GM18505 (cell line): ENCODE measurements around the gene UBC.
"Not testable (repeated sequence)": the region's sequence is repeated elsewhere in the genome, so short reads cannot be mapped to it uniquely, and the experiment has no call there.

Source experiments
- ATAC-seq: cut with Tn5 transposase; IDR thresholded peaks from one replicate; pipeline ENCODE4 v1.9.1; 2021; ENCODE audit not compliant: unreplicated experiment
- POLR2A ChIP-seq: IDR thresholded peaks from 4 replicates; pipeline ENCODE4 v1.6.1; 2011; ENCODE audit warnings: borderline replicate concordance; ENCODE audit not compliant: insufficient read depth, insufficient read length; ENCODE audit errors: extremely low read depth

The UBC gene

GRCh38 chr12:124901003-124901402, 13.4 kb downstream of the UBC start:
- no peak for ATAC-seq
- no peak for TF ChIP-seq POLR2A

GRCh38 chr12:124900345-124900795, 14.1 kb downstream of the UBC start:
- not testable (repeated sequence) for ATAC-seq

GRCh38 chr12:124898923-124899294, 15.5 kb downstream of the UBC start:
- ATAC-seq = peak; percentile 5
- TF ChIP-seq POLR2A = no peak

GRCh38 chr12:124898200-124898922, 16.1 kb downstream of the UBC start:
- TF ChIP-seq POLR2A = no peak
- peak; percentile 38 for ATAC-seq

- TF ChIP-seq POLR2A = no peak
- ATAC-seq = no peak
These were observed 18.0 kb downstream of the UBC start for GRCh38 chr12:124896461-124896860.

- peak; percentile 44 for ATAC-seq
- TF ChIP-seq POLR2A = no peak
These were observed 20.5 kb downstream of the UBC start for GRCh38 chr12:124893792-124894516.

GRCh38 chr12:124888260-124888659, 26.2 kb downstream of the UBC start:
- no peak for TF ChIP-seq POLR2A
- ATAC-seq = no peak

GRCh38 chr12:124887766-124888165, 26.7 kb downstream of the UBC start:
- ATAC-seq = not testable (repeated sequence)

- TF ChIP-seq POLR2A = peak; percentile 31
- ATAC-seq = peak; percentile 88
These were observed 29.6 kb downstream of the UBC start for GRCh38 chr12:124884587-124885438.

- no peak for TF ChIP-seq POLR2A
- ATAC-seq = no peak
These were observed 31.0 kb downstream of the UBC start for GRCh38 chr12:124883263-124884130.

GRCh38 chr12:124881123-124881522, 33.3 kb downstream of the UBC start:
- no peak for ATAC-seq
- TF ChIP-seq POLR2A = no peak

GRCh38 chr12:124880335-124880734, 34.1 kb downstream of the UBC start:
- ATAC-seq = not testable (repeated sequence)
